Stimulated activated CD4-positive, alpha-beta T cell treated with anti-CD3 and anti-CD28 coated beads, Interleukin-4, amount 100 ng/mL, for 4 hours (primary cell): Measurements from ENCODE around the gene KCNQ5.

Source experiments
- DNase-seq, 2 experiments: peaks; one replicate each; pipeline ENCODE4 v3.0.0-alpha.2; 2020

Gene KCNQ5

GRCh38 chr6:72813807-72814596, 192.1 kb downstream of the KCNQ5 start:
- no peak for DNase-seq

- no peak for DNase-seq
Measured at GRCh38 chr6:72816022-72816421, 194.2 kb downstream of the KCNQ5 start.

GRCh38 chr6:72817208-72817607, 195.3 kb downstream of the KCNQ5 start:
- no peak for DNase-seq

GRCh38 chr6:72819609-72820008, 197.7 kb downstream of the KCNQ5 start:
- DNase-seq = no peak

GRCh38 chr6:72820153-72820552, 198.3 kb downstream of the KCNQ5 start:
- no peak for DNase-seq

GRCh38 chr6:72820906-72821305, 199.0 kb downstream of the KCNQ5 start:
- no peak for DNase-seq

- no peak for DNase-seq
Measured at GRCh38 chr6:72822023-72822422, 200.2 kb downstream of the KCNQ5 start.

- no peak for DNase-seq
Measured at GRCh38 chr6:72822691-72823090, 200.8 kb downstream of the KCNQ5 start.

- DNase-seq = no peak
Measured at GRCh38 chr6:72824833-72825232, 203.0 kb downstream of the KCNQ5 start.

- no peak for DNase-seq
Measured at GRCh38 chr6:72825315-72825911, 203.5 kb downstream of the KCNQ5 start.

GRCh38 chr6:72826037-72826436, 204.2 kb downstream of the KCNQ5 start:
- DNase-seq = no peak

- DNase-seq = no peak
Measured at GRCh38 chr6:72826744-72827438, 205.0 kb downstream of the KCNQ5 start.

GRCh38 chr6:72828904-72829303, 207.0 kb downstream of the KCNQ5 start:
- DNase-seq = no peak

- DNase-seq = no peak
Measured at GRCh38 chr6:72832271-72832670, 210.4 kb downstream of the KCNQ5 start.

GRCh38 chr6:72835749-72836148, 213.9 kb downstream of the KCNQ5 start:
- no peak for DNase-seq

- no peak for DNase-seq
Measured at GRCh38 chr6:72836971-72837370, 215.1 kb downstream of the KCNQ5 start.

- DNase-seq = no peak
Measured at GRCh38 chr6:72841195-72841594, 219.3 kb downstream of the KCNQ5 start.

GRCh38 chr6:72842140-72842539, 220.3 kb downstream of the KCNQ5 start:
- no peak for DNase-seq

- DNase-seq = no peak
Measured at GRCh38 chr6:72844614-72845013, 222.8 kb downstream of the KCNQ5 start.

- DNase-seq = no peak
Measured at GRCh38 chr6:72849346-72849745, 227.5 kb downstream of the KCNQ5 start.

GRCh38 chr6:72850040-72850439, 228.2 kb downstream of the KCNQ5 start:
- DNase-seq = no peak

GRCh38 chr6:72850469-72850868, 228.6 kb downstream of the KCNQ5 start:
- no peak for DNase-seq

GRCh38 chr6:72855471-72855870, 233.6 kb downstream of the KCNQ5 start:
- DNase-seq = no peak

GRCh38 chr6:72856801-72857200, 234.9 kb downstream of the KCNQ5 start:
- DNase-seq = no peak
